ENCODE results near the gene ARHGAP25.

The ARHGAP25 gene

GRCh38 chr2:68708629-68709028, 26.0 kb upstream of the ARHGAP25 start:
- Histone ChIP-seq H3K27ac (ENCODE audit: low read depth, low read length) (no peak overlapping the region), H3K4me3 (ENCODE audit: insufficient read depth, low read length, poor library complexity, severe bottlenecking) (no peak overlapping the region), H3K9ac (ENCODE audit: low read length) (no peak overlapping the region), H3K36me3 (ENCODE audit: low read length) (no peaks in the 10 kb centered on the region), H4K20me1 (ENCODE audit: low read depth, low read length) (no peaks in the 10 kb centered on the region), H3K4me2 (ENCODE audit: low read depth, low read length, poor library complexity, severe bottlenecking) (no peak overlapping the region), H3K9me3 (ENCODE audit: insufficient read depth, low read length) (no peaks in the 10 kb centered on the region), H3K27me3 (ENCODE audit: low read length) (no peaks in the 10 kb centered on the region), H3K9me2 (replicated peaks; ENCODE audit: insufficient read depth, low read length) (no peaks in the 10 kb centered on the region), H2AFZ (ENCODE audit: low read depth, low read length, severe bottlenecking) (no peak overlapping the region), H3K79me2 (ENCODE audit: insufficient read depth, low read length) (no peaks in the 10 kb centered on the region), H3F3A (ENCODE audit: insufficient read depth) (peaks cover 10% of the 10 kb centered on the region; the same call in 1 of the 2 replicates)
- TF ChIP-seq CTCF (IDR thresholded peaks at IDR 0.05; ENCODE audit: insufficient read depth, low read length, poor library complexity, severe bottlenecking) (no peak), EZH2phosphoT487 (conservative IDR thresholded peaks at IDR 0.05; ENCODE audit: low read length) (no peak)

GRCh38 chr2:68709421-68709911, 25.1 kb upstream of the ARHGAP25 start:
- Histone ChIP-seq H4K20me1 (ENCODE audit: low read depth, low read length) (no peaks in the 10 kb centered on the region), H3K9me2 (replicated peaks; ENCODE audit: insufficient read depth, low read length) (no peaks in the 10 kb centered on the region), H3K27ac (ENCODE audit: low read depth, low read length) (0 out of 2 replicates have a peak overlapping the region, but pooled peaks have one; percentile 35), H2AFZ (ENCODE audit: low read depth, low read length, severe bottlenecking) (peak overlapping the region; percentile 54), H3K4me2 (ENCODE audit: low read depth, low read length, poor library complexity, severe bottlenecking) (peak overlapping the region; percentile 13), H3K9ac (ENCODE audit: low read length) (no peak overlapping the region), H3K27me3 (ENCODE audit: low read length) (no peaks in the 10 kb centered on the region), H3F3A (ENCODE audit: insufficient read depth) (peaks cover 10% of the 10 kb centered on the region; the same call in 1 of the 2 replicates), H3K36me3 (ENCODE audit: low read length) (no peaks in the 10 kb centered on the region), H3K9me3 (ENCODE audit: insufficient read depth, low read length) (no peaks in the 10 kb centered on the region), H3K79me2 (ENCODE audit: insufficient read depth, low read length) (no peaks in the 10 kb centered on the region), H3K4me3 (ENCODE audit: insufficient read depth, low read length, poor library complexity, severe bottlenecking) (no peak overlapping the region)
- peak; percentile 88 for TF ChIP-seq CTCF (IDR thresholded peaks at IDR 0.05; ENCODE audit: insufficient read depth, low read length, poor library complexity, severe bottlenecking)
- no peak for TF ChIP-seq EZH2phosphoT487 (conservative IDR thresholded peaks at IDR 0.05; ENCODE audit: low read length)

GRCh38 chr2:68710336-68710735, 24.3 kb upstream of the ARHGAP25 start:
- no peak overlapping the region for H3K4me3 ChIP-seq (ENCODE audit: insufficient read depth, low read length, poor library complexity, severe bottlenecking)
- no peaks in the 10 kb centered on the region for H3K36me3 ChIP-seq (ENCODE audit: low read length)
- H3K9me3 ChIP-seq (ENCODE audit: insufficient read depth, low read length): no peaks in the 10 kb centered on the region
- no peaks in the 10 kb centered on the region for H3K79me2 ChIP-seq (ENCODE audit: insufficient read depth, low read length)
- H3K9me2 ChIP-seq (replicated peaks; ENCODE audit: insufficient read depth, low read length): no peaks in the 10 kb centered on the region
- TF ChIP-seq CTCF (IDR thresholded peaks at IDR 0.05; ENCODE audit: insufficient read depth, low read length, poor library complexity, severe bottlenecking): no peak
- H3K27ac ChIP-seq (ENCODE audit: low read depth, low read length): peak overlapping the region; percentile 35; the same call in 1 of the 2 replicates
- no peak overlapping the region for H3K9ac ChIP-seq (ENCODE audit: low read length)
- H3K4me2 ChIP-seq (ENCODE audit: low read depth, low read length, poor library complexity, severe bottlenecking): peak overlapping the region; percentile 13
- peak overlapping the region; percentile 44 for H2AFZ ChIP-seq (ENCODE audit: low read depth, low read length, severe bottlenecking)
- no peaks in the 10 kb centered on the region for H3K27me3 ChIP-seq (ENCODE audit: low read length)
- H4K20me1 ChIP-seq (ENCODE audit: low read depth, low read length): no peaks in the 10 kb centered on the region
- H3F3A ChIP-seq (ENCODE audit: insufficient read depth): peaks cover 10% of the 10 kb centered on the region; the same call in 1 of the 2 replicates

All from SU-DHL-6 (cell line).